Type B pancreatic cell (in vitro differentiated cells): ENCODE data around the gene GPATCH2. TPM values are rescaled to one million over a fixed set of nuclear protein-coding genes. Genes with fewer than 3 reads are reported as not detected.

ENCODE experiments used
- DNase-seq: peaks from one replicate; pipeline ENCODE4 v3.0.0; 2021; ENCODE audit warnings: mixed read lengths; ENCODE audit not compliant: unreplicated experiment; ENCODE audit errors: extremely low spot score
- H3K27ac Mint-ChIP-seq: 2 replicates; pipeline ENCODE4 v1.8.0; 2021; ENCODE audit warnings: mild to moderate bottlenecking, mixed read lengths
- H3K27me3 Mint-ChIP-seq: 2 replicates; pipeline ENCODE4 v1.8.0; 2021; ENCODE audit warnings: mixed read lengths
- H3K36me3 Mint-ChIP-seq: 2 replicates; pipeline ENCODE4 v1.8.0; 2021; ENCODE audit warnings: mixed read lengths
- H3K4me1 Mint-ChIP-seq: one replicate; pipeline ENCODE4 v1.8.0; 2021; ENCODE audit warnings: mixed read lengths; ENCODE audit not compliant: unreplicated experiment
- H3K4me3 Mint-ChIP-seq: 2 replicates; pipeline ENCODE4 v1.8.0; 2021; ENCODE audit warnings: mild to moderate bottlenecking, mixed read lengths
- H3K9me3 Mint-ChIP-seq: 2 replicates; pipeline ENCODE4 v1.8.0; 2021; ENCODE audit warnings: mixed read lengths
- total RNA-seq: library from RNA; stranded (reverse); gene quantifications from 2 replicates; pipeline ENCODE4 v1.2.1, GENCODE V29; 2021; ENCODE audit warnings: low replicate concordance
- TF ChIP-seq, protein P1 (sequence below): fragments of 200-600 bp; sonication (generic); conservative IDR thresholded peaks from 2 replicates; pipeline ENCODE4 v1.5.0; 2021; ENCODE audit warnings: antibody characterized with exemption, mild to moderate bottlenecking

Gene GPATCH2
- total RNA-seq, 1 donor from 2014 or later, result 18.7 TPM

DNA sequence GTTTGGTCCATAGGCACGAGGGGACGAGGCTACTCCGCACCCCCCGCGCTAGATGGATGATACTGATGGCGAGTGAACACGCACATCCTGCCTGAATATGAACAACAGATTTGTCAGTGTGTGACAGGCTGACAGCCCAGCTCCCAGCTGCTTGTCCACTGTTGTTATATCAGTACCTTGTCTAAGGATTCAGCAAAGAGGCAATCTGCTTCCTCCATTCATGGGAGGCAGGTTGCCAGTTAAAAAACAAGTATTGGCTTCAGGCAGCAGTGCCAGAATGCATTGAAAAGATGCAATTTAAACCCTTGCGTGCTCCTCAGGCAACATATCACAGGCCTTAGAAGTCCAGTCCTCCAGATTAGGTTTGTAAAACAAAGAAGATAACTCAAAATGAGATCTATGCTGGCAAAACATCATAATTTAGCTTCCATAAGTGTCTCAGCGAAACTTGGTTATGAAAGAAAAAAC is 223.3 kb downstream of the GPATCH2 start:
- no peak overlapping the region for H3K27ac Mint-ChIP-seq
- no peak for DNase-seq
- H3K4me3 Mint-ChIP-seq, result no peak overlapping the region
- H3K36me3 Mint-ChIP-seq, result no peaks in the 10 kb centered on the region
- TF ChIP-seq, protein P1, sequence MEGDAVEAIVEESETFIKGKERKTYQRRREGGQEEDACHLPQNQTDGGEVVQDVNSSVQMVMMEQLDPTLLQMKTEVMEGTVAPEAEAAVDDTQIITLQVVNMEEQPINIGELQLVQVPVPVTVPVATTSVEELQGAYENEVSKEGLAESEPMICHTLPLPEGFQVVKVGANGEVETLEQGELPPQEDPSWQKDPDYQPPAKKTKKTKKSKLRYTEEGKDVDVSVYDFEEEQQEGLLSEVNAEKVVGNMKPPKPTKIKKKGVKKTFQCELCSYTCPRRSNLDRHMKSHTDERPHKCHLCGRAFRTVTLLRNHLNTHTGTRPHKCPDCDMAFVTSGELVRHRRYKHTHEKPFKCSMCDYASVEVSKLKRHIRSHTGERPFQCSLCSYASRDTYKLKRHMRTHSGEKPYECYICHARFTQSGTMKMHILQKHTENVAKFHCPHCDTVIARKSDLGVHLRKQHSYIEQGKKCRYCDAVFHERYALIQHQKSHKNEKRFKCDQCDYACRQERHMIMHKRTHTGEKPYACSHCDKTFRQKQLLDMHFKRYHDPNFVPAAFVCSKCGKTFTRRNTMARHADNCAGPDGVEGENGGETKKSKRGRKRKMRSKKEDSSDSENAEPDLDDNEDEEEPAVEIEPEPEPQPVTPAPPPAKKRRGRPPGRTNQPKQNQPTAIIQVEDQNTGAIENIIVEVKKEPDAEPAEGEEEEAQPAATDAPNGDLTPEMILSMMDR, result no peak
- peaks cover 10% of the 10 kb centered on the region for H3K4me1 Mint-ChIP-seq
- H3K9me3 Mint-ChIP-seq, result no peaks in the 10 kb centered on the region
- H3K27me3 Mint-ChIP-seq, result no peaks in the 10 kb centered on the region

DNA sequence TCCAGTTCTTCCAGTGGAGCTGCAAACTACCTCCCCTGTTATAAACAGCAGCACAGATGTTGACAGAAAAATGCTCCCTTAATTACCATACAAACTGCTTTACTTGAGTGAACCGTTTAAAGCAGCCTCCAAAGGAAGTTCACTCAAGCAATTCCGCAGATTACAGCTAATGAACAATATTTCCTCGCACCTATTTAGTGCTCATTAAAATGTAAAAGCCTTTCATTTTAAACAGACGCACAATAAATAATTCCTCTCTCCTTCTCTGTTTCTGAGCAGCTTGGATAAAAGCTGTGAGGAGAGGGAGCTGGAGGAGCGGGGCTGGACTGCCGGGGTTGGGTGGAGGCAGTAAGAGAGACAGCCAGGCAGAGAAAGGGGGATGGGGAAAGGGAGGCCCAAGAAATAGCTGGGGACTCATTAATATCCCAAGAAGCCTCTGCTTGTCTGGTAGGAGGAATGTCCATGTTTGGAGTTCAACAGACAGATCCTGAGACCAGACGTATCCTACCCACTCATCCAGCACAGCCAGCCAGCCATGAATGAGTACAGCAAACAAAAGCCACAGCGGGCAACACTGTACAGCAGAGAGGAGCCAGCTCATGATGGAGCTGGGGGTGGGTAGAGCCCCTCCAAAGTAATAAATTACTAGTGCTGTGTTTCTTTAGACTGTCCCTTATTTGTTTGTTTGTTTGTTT is 227.7 kb downstream of the GPATCH2 start:
- Mint-ChIP-seq H3K9me3 (no peaks in the 10 kb centered on the region), H3K36me3 (no peaks in the 10 kb centered on the region), H3K4me3 (no peak overlapping the region), H3K27me3 (no peaks in the 10 kb centered on the region), H3K27ac (no peak overlapping the region), H3K4me1 (peaks cover 10% of the 10 kb centered on the region)
- no peak for DNase-seq
- TF ChIP-seq, protein P1, result no peak

DNA sequence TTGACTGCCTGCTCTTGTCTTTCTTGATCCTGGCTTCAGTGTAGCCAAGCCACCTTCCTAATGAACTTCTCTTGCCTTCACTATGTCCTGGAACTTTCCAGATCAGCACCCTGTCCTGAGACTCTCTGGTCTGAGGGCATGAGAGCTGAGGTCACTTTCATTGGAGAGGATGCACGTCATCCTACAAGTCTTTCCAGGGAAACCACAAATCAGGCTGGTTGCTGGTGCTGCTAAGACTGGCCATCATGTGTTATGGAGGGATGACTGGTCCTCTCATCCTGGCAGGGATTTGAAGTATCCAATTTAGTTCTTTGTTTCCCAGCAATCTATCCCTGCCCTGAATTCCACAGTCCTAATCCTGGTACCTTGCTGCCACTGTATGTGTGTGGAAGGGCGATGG is 228.6 kb downstream of the GPATCH2 start:
- Mint-ChIP-seq H3K4me1 (peaks cover 10% of the 10 kb centered on the region), H3K9me3 (no peaks in the 10 kb centered on the region), H3K4me3 (no peak overlapping the region), H3K27ac (no peak overlapping the region), H3K27me3 (no peaks in the 10 kb centered on the region), H3K36me3 (no peaks in the 10 kb centered on the region)
- TF ChIP-seq, protein P1, result no peak
- DNase-seq, result no peak

DNA sequence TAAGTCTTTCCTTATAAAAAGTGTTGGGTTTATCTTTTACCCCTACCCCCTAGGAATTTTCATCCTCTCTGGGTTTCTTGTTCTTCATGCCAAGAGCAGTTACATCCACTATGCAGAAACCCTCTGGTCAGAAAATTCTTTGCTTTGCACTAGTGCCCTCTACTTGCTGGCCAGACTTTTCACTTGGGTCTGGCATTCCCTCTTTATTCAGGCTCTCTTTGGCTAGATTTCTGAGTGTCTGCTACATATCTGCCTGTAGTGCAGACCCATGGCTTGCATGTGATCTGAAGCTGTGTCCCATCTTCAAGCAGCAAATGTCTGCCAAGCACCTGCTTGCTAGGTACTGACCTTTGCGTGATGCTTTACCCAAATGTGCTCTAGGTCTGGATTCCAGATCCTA is 237.0 kb downstream of the GPATCH2 start:
- Mint-ChIP-seq H3K36me3 (no peaks in the 10 kb centered on the region), H3K4me1 (no peaks in the 10 kb centered on the region), H3K4me3 (no peak overlapping the region), H3K9me3 (no peaks in the 10 kb centered on the region), H3K27me3 (peaks cover 2% of the 10 kb centered on the region), H3K27ac (no peak overlapping the region)
- TF ChIP-seq, protein P1, result no peak
- no peak for DNase-seq

DNA sequence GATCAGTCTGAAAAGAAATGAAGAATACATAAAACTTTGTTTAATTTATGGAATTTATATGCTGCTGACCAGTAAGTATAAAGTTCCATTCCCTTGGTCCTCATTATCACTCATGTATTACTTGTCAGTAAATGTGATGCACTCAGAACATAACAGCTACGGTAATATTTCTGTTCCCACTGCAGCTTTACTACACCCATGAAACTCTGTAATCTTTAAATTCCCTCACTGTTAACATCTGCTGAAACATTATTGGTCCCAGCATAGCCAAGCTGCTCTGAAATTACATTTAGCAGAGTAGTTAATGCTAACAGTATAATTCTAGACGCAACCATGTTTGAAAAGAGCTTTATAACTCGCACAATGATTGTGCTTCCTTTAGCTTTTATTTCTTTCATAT is 238.4 kb downstream of the GPATCH2 start:
- TF ChIP-seq, protein P1, result no peak
- Mint-ChIP-seq H3K27me3 (peaks cover 2% of the 10 kb centered on the region), H3K4me3 (no peak overlapping the region), H3K36me3 (no peaks in the 10 kb centered on the region), H3K4me1 (no peaks in the 10 kb centered on the region), H3K9me3 (no peaks in the 10 kb centered on the region), H3K27ac (no peak overlapping the region)
- DNase-seq, result no peak
